HepG2 (cell line): ENCODE measurements around the gene TRIM8. TPM values are rescaled to one million over a fixed set of nuclear protein-coding genes. Genes with fewer than 3 reads are reported as not detected.

Experiments used
- BRD4 ChIP-seq: sonication (generic); formaldehyde crosslinking; IDR thresholded peaks from 2 replicates; pipeline ENCODE4 v1.4.0; 2020; ENCODE audit warnings: missing genetic modification reagents
- DR1 ChIP-seq: sonication (generic); formaldehyde crosslinking; IDR thresholded peaks from 2 replicates; pipeline ENCODE4 v1.8.0; 2021; ENCODE audit warnings: mild to moderate bottlenecking, missing genetic modification reagents, inconsistent platforms
- GATA4 ChIP-seq: sonication (generic); IDR thresholded peaks from 2 replicates; pipeline ENCODE4 v1.6.1; 2016; ENCODE audit warnings: antibody characterized with exemption, low read depth, borderline replicate concordance
- MTF2 ChIP-seq: sonication (generic); formaldehyde crosslinking; IDR thresholded peaks from 2 replicates; pipeline ENCODE4 v1.5.0; 2020; ENCODE audit warnings: missing genetic modification reagents, borderline replicate concordance
- NFKB2 ChIP-seq: sonication (generic); formaldehyde crosslinking; IDR thresholded peaks from 2 replicates; pipeline ENCODE4 v1.4.0; 2020; ENCODE audit warnings: missing genetic modification reagents, borderline replicate concordance
- NFYC ChIP-seq: IDR thresholded peaks from 2 replicates; pipeline ENCODE4 v1.6.1; 2016; ENCODE audit warnings: missing genetic modification reagents, missing compliant biosample characterization
- NR1H2 ChIP-seq: sonication (generic); formaldehyde crosslinking; IDR thresholded peaks from 2 replicates; pipeline ENCODE4 v1.8.1; 2022; ENCODE audit warnings: low read depth, missing genetic modification reagents, borderline replicate concordance
- POLR2G ChIP-seq: fragments of 200-400 bp; formaldehyde crosslinking; IDR thresholded peaks from 2 replicates; pipeline ENCODE4 v1.6.1; 2018; ENCODE audit warnings: mild to moderate bottlenecking, low read depth, low read length, moderate library complexity
- SALL2 ChIP-seq: sonication (generic); formaldehyde crosslinking; IDR thresholded peaks from 2 replicates; pipeline ENCODE4 v1.8.1; 2023; ENCODE audit warnings: mild to moderate bottlenecking, missing genetic modification reagents, inconsistent platforms
- ZKSCAN5 ChIP-seq: sonication (generic); formaldehyde crosslinking; IDR thresholded peaks from 2 replicates; pipeline ENCODE4 v1.5.1; 2020; ENCODE audit warnings: mild to moderate bottlenecking, missing genetic modification reagents
- ZNF230 ChIP-seq: sonication (generic); formaldehyde crosslinking; IDR thresholded peaks from 2 replicates; pipeline ENCODE4 v1.4.0; 2020; ENCODE audit warnings: mild to moderate bottlenecking, missing genetic modification reagents
- ZNF557 ChIP-seq: sonication (generic); formaldehyde crosslinking; IDR thresholded peaks from 2 replicates; pipeline ENCODE4 v1.4.0; 2020; ENCODE audit warnings: missing genetic modification reagents
- polyA plus RNA-seq, 8 experiments: library from polyadenylated mRNA; depleted of rRNA in 3 of 8; stranded (reverse) in 7 of 8; unstranded in 1 of 8; fragments of >200 nt; fragmentation: Illumina TruSeq in 4 of 8; extraction: Trizol in 4 of 8; gene quantifications; 2 replicates each; pipeline versions ENCODE4 v1.2.1 to v1.2.3, GENCODE V29; 2011 to 2016; ENCODE audit warnings: low read depth in 4 of 8, missing spikeins in 1 of 8, mixed read lengths in 1 of 8; ENCODE audit not compliant: insufficient read depth in 1 of 8
- total RNA-seq, 5 experiments: library from RNA; depleted of rRNA; stranded (reverse); fragments of >200 nt; fragmentation: Illumina TruSeq; extraction: Trizol; gene quantifications; 2 replicates each; pipeline ENCODE4 v1.2.3, GENCODE V29; 2016; ENCODE audit warnings: low read depth in 1 of 5
- TF ChIP-seq, protein P1 (sequence below): sonication (generic); formaldehyde crosslinking; IDR thresholded peaks from 2 replicates; pipeline ENCODE4 v1.4.0; 2020; ENCODE audit warnings: low read depth, missing genetic modification reagents
- TF ChIP-seq, protein P2 (sequence below): sonication (generic); formaldehyde crosslinking; IDR thresholded peaks from 2 replicates; pipeline ENCODE4 v1.4.0; 2020; ENCODE audit warnings: missing genetic modification reagents, borderline replicate concordance
- TF ChIP-seq, protein P3 (sequence below): sonication (generic); formaldehyde crosslinking; IDR thresholded peaks from 2 replicates; pipeline ENCODE4 v1.9.0; 2021; ENCODE audit warnings: missing genetic modification reagents, mild to moderate bottlenecking, borderline replicate concordance
- TF ChIP-seq, protein P4 (sequence below): sonication (generic); formaldehyde crosslinking; IDR thresholded peaks from 2 replicates; pipeline ENCODE4 v1.8.0; 2022; ENCODE audit warnings: missing genetic modification reagents, mild to moderate bottlenecking, moderate library complexity, borderline replicate concordance
- TF ChIP-seq, protein P5 (sequence below): sonication (generic); formaldehyde crosslinking; IDR thresholded peaks from 2 replicates; pipeline ENCODE4 v1.8.0; 2022; ENCODE audit warnings: mild to moderate bottlenecking, missing genetic modification reagents, moderate library complexity

TRIM8 gene
- total and polyA plus RNA-seq, 2 of the 13 experiments (the other 11 are each of a cell fraction or from before 2014, with no cell fraction given), result 38.9 to 66.5 TPM

DNA sequence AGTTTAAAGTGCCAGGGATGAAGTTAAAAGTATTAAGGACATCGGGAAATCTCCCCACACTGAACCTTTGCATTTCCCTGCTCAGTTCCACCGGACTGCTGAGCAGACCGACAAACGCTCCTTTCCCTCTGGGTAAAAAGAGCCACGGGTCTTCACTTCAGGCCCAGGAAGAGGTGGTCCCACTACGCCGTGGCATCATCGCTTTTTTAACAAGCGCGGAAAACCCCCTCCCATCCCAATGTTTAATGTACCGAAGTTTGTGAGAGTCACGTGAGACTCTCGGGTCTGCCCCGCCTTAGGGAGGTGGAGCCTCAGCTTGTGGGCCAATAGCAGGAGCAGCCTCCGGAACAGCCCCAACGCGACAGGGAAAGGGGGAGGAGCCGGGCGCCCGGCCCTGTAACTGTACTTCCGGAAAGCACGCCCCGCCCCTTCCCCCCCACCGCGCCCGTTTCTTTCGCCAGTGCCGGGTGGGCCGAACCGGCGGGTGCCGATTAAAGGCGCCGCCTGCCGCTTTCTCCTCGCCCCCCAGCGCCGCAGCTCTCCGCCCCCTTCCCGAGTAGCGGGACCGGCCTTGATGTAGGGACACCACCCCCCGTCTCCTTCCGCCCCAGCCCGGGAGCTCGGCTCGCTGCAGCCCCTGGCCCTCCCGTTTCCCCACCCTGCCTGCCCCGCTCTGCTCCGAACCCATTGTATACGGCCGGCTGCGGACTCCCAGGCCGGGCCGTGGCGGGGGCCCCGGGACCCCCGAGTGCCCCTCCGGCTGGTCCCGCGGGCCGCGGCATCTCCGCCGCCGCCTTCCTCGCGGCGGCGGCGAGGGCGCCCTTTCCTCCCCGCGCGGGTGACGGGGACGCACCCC is 2.2 kb upstream of the TRIM8 start (continued):
- TF ChIP-seq, protein P1, sequence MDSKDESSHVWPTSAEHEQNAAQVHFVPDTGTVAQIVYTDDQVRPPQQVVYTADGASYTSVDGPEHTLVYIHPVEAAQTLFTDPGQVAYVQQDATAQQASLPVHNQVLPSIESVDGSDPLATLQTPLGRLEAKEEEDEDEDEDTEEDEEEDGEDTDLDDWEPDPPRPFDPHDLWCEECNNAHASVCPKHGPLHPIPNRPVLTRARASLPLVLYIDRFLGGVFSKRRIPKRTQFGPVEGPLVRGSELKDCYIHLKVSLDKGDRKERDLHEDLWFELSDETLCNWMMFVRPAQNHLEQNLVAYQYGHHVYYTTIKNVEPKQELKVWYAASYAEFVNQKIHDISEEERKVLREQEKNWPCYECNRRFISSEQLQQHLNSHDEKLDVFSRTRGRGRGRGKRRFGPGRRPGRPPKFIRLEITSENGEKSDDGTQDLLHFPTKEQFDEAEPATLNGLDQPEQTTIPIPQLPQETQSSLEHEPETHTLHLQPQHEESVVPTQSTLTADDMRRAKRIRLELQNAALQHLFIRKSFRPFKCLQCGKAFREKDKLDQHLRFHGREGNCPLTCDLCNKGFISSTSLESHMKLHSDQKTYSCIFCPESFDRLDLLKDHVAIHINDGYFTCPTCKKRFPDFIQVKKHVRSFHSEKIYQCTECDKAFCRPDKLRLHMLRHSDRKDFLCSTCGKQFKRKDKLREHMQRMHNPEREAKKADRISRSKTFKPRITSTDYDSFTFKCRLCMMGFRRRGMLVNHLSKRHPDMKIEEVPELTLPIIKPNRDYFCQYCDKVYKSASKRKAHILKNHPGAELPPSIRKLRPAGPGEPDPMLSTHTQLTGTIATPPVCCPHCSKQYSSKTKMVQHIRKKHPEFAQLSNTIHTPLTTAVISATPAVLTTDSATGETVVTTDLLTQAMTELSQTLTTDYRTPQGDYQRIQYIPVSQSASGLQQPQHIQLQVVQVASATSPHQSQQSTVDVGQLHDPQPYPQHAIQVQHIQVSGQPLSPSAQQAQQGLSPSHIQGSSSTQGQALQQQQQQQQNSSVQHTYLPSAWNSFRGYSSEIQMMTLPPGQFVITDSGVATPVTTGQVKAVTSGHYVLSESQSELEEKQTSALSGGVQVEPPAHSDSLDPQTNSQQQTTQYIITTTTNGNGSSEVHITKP (CRISPR knock-in tag), result peak; percentile 38; the same call in 1 of the 2 replicates
- TF ChIP-seq ZKSCAN5 (no peak), GATA4 (no peak), NFYC (CRISPR knock-in tag) (peak; percentile 70), ZNF557 (peak; percentile 36; the same call in 1 of the 2 replicates), NR1H2 (CRISPR knock-in tag) (no peak), ZNF230 (CRISPR knock-in tag) (0 out of 2 replicates have a peak, but pooled peaks have one; percentile 67), SALL2 (CRISPR knock-in tag) (peak; percentile 34; the same call in 1 of the 2 replicates), BRD4 (CRISPR knock-in tag) (no peak), NFKB2 (CRISPR knock-in tag) (no peak), POLR2G (peak; percentile 73), MTF2 (CRISPR knock-in tag) (peak; percentile 39; the same call in 1 of the 2 replicates), DR1 (CRISPR knock-in tag) (peak; percentile 57; the same call in 1 of the 2 replicates)
- TF ChIP-seq, protein P2, sequence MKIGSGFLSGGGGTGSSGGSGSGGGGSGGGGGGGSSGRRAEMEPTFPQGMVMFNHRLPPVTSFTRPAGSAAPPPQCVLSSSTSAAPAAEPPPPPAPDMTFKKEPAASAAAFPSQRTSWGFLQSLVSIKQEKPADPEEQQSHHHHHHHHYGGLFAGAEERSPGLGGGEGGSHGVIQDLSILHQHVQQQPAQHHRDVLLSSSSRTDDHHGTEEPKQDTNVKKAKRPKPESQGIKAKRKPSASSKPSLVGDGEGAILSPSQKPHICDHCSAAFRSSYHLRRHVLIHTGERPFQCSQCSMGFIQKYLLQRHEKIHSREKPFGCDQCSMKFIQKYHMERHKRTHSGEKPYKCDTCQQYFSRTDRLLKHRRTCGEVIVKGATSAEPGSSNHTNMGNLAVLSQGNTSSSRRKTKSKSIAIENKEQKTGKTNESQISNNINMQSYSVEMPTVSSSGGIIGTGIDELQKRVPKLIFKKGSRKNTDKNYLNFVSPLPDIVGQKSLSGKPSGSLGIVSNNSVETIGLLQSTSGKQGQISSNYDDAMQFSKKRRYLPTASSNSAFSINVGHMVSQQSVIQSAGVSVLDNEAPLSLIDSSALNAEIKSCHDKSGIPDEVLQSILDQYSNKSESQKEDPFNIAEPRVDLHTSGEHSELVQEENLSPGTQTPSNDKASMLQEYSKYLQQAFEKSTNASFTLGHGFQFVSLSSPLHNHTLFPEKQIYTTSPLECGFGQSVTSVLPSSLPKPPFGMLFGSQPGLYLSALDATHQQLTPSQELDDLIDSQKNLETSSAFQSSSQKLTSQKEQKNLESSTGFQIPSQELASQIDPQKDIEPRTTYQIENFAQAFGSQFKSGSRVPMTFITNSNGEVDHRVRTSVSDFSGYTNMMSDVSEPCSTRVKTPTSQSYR (CRISPR knock-in tag), result peak; percentile 72
- TF ChIP-seq, protein P3, sequence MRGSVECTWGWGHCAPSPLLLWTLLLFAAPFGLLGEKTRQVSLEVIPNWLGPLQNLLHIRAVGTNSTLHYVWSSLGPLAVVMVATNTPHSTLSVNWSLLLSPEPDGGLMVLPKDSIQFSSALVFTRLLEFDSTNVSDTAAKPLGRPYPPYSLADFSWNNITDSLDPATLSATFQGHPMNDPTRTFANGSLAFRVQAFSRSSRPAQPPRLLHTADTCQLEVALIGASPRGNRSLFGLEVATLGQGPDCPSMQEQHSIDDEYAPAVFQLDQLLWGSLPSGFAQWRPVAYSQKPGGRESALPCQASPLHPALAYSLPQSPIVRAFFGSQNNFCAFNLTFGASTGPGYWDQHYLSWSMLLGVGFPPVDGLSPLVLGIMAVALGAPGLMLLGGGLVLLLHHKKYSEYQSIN (CRISPR knock-in tag), result no peak
- TF ChIP-seq, protein P4, sequence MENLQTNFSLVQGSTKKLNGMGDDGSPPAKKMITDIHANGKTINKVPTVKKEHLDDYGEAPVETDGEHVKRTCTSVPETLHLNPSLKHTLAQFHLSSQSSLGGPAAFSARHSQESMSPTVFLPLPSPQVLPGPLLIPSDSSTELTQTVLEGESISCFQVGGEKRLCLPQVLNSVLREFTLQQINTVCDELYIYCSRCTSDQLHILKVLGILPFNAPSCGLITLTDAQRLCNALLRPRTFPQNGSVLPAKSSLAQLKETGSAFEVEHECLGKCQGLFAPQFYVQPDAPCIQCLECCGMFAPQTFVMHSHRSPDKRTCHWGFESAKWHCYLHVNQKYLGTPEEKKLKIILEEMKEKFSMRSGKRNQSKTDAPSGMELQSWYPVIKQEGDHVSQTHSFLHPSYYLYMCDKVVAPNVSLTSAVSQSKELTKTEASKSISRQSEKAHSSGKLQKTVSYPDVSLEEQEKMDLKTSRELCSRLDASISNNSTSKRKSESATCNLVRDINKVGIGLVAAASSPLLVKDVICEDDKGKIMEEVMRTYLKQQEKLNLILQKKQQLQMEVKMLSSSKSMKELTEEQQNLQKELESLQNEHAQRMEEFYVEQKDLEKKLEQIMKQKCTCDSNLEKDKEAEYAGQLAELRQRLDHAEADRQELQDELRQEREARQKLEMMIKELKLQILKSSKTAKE (CRISPR knock-in tag), result peak; percentile 53; the same call in 1 of the 2 replicates
- TF ChIP-seq, protein P5, sequence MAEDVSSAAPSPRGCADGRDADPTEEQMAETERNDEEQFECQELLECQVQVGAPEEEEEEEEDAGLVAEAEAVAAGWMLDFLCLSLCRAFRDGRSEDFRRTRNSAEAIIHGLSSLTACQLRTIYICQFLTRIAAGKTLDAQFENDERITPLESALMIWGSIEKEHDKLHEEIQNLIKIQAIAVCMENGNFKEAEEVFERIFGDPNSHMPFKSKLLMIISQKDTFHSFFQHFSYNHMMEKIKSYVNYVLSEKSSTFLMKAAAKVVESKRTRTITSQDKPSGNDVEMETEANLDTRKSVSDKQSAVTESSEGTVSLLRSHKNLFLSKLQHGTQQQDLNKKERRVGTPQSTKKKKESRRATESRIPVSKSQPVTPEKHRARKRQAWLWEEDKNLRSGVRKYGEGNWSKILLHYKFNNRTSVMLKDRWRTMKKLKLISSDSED (CRISPR knock-in tag), result no peak
